Skeletal muscle satellite cell (primary cell): ENCODE data around the gene URI1.

Experiments used
- H3K27me3 ChIP-seq: 2 replicates; pipeline ENCODE4 v1.7.0; 2013; ENCODE audit warnings: low read length; ENCODE audit not compliant: control insufficient read depth, insufficient read depth
- H3K36me3 ChIP-seq: 2 replicates; pipeline ENCODE4 v1.7.0; 2013; ENCODE audit warnings: mild to moderate bottlenecking, control low read depth, low read length; ENCODE audit not compliant: insufficient read depth
- H3K4me1 ChIP-seq: 2 replicates; pipeline ENCODE4 v1.7.0; 2013; ENCODE audit warnings: low read length; ENCODE audit not compliant: control insufficient read depth, insufficient read depth
- H3K4me2 ChIP-seq: 2 replicates; pipeline ENCODE4 v1.7.0; 2013; ENCODE audit warnings: mild to moderate bottlenecking, low read length
- H3K4me3 ChIP-seq: 2 replicates; pipeline ENCODE4 v1.7.0; 2013; ENCODE audit warnings: low read length
- H3K9ac ChIP-seq: 2 replicates; pipeline ENCODE4 v1.7.0; 2013; ENCODE audit warnings: mild to moderate bottlenecking, low read depth, low read length, moderate library complexity
- H3K9me3 ChIP-seq: replicated peaks from 2 replicates; pipeline ENCODE4 v1.7.0; 2013; ENCODE audit warnings: mild to moderate bottlenecking, control low read depth, low read length

URI1 gene

DNA sequence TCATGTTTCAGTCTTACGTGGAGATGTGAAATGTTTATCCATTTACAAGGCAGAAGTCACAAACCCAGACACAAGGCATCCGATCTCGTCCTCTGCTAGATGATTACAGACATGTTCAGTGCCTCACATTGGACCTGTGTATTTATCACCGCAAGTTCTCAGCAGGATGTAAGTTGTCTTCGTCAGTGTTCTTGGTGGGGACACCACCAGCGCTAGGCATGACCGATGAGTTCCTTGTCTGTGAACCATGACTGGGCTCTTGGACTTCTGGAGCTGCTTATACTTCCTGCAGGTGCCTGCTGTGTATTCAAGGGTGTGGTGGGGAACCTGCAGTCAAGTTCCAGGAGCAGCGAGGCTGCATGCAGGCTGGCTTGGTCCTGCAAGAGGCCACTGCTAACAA, 105.4 kb downstream of the URI1 start:
- no peak overlapping the region for H3K4me2 ChIP-seq
- H3K9ac ChIP-seq, result no peak overlapping the region
- no peaks in the 10 kb centered on the region for H3K9me3 ChIP-seq
- H3K4me3 ChIP-seq, result no peak overlapping the region
- no peaks in the 10 kb centered on the region for H3K4me1 ChIP-seq
- H3K36me3 ChIP-seq, result no peaks in the 10 kb centered on the region
- H3K27me3 ChIP-seq, result no peaks in the 10 kb centered on the region

DNA sequence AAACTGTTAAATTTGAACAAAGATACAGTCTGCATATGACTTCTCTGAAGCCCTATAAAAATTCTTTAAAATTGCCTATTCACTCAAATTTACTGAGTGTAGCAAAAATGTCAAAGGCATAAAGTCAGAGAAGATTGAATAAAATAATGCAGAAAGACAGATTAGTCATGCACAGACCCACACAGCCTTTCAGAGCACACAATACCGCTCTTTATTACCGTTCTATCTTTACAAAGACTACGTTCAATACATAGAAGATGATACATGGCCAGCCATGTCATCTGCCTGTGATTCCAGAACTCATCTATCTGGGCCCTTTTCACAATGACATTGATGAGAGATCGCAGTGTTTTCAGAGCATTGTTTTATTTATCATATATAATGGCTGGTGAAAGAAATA, 107.2 kb downstream of the URI1 start:
- H3K27me3 ChIP-seq, result no peaks in the 10 kb centered on the region
- H3K9ac ChIP-seq, result no peak overlapping the region
- H3K4me2 ChIP-seq, result no peak overlapping the region
- no peak overlapping the region for H3K4me3 ChIP-seq
- no peaks in the 10 kb centered on the region for H3K36me3 ChIP-seq
- H3K4me1 ChIP-seq, result no peaks in the 10 kb centered on the region
- H3K9me3 ChIP-seq, result no peaks in the 10 kb centered on the region

DNA sequence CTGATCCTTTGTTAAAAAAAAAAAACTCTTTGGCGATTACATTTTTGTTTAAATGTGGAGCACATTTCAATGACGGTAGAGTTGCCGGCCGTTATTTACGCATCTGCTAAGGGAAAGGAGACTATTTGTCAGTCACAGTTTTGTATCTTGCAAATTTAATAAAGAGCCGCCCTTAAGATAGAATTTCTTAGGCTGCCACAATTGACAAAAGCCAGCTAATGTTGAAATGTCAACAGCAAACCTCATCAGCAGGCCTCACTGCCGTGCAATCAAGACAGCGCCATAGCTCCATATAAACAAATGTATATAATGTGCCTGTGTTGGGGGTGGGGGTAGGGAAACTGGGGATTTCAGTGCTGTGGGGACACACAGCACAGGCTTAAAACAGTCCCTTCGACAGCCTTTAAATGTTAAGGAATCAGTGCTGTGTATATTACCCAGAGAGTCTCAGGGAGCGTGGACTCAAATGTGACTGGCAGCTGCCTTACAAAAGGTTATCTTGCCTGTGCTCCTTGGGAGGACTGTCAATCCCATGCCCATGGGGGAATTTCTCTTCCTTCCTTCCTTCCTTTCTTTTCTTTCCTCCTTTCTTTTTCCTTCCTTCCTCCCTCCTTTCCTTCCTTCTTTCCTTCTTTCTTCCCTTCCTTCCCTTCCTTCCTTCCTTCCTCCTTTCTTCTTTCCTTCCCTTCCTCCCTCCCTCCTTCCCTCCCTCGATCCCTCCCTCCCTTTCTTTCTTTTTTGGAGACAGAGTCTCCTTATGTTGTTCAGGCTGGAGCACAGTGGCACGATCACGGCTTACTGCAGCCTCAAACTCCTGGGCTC, 108.0 kb downstream of the URI1 start:
- H3K36me3 ChIP-seq, result no peaks in the 10 kb centered on the region
- H3K4me2 ChIP-seq, result no peak overlapping the region
- H3K4me1 ChIP-seq, result no peaks in the 10 kb centered on the region
- H3K27me3 ChIP-seq, result no peaks in the 10 kb centered on the region
- no peak overlapping the region for H3K9ac ChIP-seq
- no peaks in the 10 kb centered on the region for H3K9me3 ChIP-seq
- H3K4me3 ChIP-seq, result no peak overlapping the region

DNA sequence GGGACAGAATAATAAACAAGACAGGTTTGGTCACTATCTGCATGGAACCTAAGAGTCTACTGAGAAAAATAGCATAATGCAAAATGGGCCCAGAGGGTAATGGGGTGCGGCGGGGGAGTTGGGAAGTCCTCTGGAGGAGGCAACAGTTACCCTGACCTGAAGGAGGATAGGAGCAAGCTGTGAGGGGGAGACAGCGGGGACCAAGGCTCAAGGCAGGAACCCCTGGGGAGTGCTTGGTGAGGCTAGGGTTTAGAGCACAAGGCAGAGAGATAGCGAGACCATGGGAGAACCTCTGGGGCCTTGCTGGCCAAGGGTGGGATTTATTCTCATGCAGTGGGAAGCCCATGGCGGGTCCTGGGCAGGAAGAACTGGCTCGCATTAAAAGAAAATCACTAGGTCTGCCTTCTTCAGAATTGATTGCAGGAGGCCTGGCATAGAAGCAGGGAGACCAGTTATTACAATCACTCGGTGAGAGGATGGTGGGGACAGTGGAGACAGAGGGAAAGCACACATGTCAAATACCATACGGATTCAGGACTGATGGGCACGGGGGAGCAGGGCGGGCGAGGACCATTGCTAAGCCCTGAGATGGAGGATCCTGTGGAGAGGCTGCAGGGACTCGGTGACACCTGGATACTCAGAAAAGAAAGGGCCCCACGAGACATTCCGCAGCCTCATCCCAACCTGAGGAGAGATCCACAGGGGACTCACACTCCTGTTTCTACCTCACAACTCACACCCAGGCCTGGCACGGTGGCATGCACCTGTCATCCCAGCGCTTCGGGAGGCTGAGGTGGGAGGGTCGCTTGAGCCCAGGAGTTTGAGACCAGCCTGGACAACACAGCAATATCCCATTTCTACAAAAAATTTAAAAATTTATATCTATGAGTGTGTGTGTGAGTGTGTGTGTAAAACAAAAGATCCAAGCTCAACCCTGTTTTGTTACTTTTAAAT, 110.4 kb downstream of the URI1 start:
- Histone ChIP-seq H3K9me3 (no peaks in the 10 kb centered on the region), H3K4me1 (no peaks in the 10 kb centered on the region), H3K36me3 (no peaks in the 10 kb centered on the region), H3K9ac (no peak overlapping the region), H3K4me2 (no peak overlapping the region), H3K4me3 (no peak overlapping the region), H3K27me3 (no peaks in the 10 kb centered on the region)

DNA sequence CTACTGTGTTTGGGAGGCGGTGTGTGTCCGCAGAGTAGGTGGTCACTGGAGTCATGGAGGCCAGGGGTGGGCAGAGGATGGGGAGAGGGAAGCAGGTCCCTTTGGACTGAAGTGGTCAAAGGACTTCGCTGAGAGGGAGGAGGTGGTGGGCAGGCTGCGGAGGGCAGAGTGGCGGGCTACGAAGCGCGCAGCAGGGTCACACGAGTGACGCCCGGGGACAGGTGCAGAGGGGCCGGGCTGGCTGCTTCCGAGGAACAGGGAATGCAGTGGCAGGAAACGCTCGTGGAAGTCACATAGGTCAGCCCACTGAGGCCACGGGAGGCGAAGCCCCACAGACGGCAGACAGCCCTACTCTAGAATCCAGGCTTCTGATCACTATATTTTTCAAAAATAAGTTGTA, 111.5 kb downstream of the URI1 start:
- no peaks in the 10 kb centered on the region for H3K4me1 ChIP-seq
- no peaks in the 10 kb centered on the region for H3K36me3 ChIP-seq
- no peak overlapping the region for H3K4me3 ChIP-seq
- H3K9ac ChIP-seq, result no peak overlapping the region
- H3K4me2 ChIP-seq, result no peak overlapping the region
- no peaks in the 10 kb centered on the region for H3K27me3 ChIP-seq
- H3K9me3 ChIP-seq, result no peaks in the 10 kb centered on the region

DNA sequence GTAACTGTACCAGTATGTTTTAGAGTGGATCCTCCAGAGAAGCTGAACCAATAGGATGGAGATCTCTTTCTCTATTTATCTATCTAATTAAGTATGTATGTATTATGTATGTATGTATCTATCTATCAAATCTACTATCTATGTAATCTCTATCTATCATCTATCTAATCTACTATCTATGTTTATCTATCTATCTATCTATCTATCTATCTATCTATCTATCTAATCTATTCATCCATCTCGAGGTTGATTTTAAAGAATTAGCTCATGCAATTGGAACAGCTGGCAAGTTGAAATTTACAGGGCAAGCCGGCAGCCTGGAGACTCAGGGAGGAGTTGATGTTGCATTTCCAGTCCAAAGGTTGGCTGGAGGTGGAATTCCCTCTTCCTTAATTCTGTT, 112.2 kb downstream of the URI1 start:
- no peaks in the 10 kb centered on the region for H3K36me3 ChIP-seq
- no peaks in the 10 kb centered on the region for H3K9me3 ChIP-seq
- H3K4me3 ChIP-seq, result no peak overlapping the region
- no peak overlapping the region for H3K9ac ChIP-seq
- no peak overlapping the region for H3K4me2 ChIP-seq
- no peaks in the 10 kb centered on the region for H3K4me1 ChIP-seq
- H3K27me3 ChIP-seq, result no peaks in the 10 kb centered on the region

DNA sequence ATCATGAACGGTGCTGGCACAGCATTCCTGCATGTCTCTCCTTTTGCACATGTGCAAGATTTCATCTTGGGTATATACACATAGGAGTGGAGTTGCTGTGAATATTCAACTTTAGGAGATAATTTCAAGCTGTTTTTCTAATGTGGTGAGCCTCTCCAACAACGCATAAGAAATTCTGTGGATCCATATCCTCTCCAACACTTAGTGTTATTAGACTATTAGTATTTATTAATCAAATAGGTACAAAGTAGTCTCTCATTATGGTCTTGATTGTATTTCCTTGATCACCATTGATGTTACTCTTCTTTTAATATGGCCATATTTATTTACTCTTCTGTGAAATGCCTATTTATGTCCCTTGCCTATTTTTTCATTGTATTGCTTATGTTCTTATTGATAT, 114.5 kb downstream of the URI1 start:
- Histone ChIP-seq H3K4me2 (no peak overlapping the region), H3K9me3 (no peaks in the 10 kb centered on the region), H3K9ac (no peak overlapping the region), H3K36me3 (no peaks in the 10 kb centered on the region), H3K4me3 (no peak overlapping the region), H3K27me3 (no peaks in the 10 kb centered on the region), H3K4me1 (no peaks in the 10 kb centered on the region)

DNA sequence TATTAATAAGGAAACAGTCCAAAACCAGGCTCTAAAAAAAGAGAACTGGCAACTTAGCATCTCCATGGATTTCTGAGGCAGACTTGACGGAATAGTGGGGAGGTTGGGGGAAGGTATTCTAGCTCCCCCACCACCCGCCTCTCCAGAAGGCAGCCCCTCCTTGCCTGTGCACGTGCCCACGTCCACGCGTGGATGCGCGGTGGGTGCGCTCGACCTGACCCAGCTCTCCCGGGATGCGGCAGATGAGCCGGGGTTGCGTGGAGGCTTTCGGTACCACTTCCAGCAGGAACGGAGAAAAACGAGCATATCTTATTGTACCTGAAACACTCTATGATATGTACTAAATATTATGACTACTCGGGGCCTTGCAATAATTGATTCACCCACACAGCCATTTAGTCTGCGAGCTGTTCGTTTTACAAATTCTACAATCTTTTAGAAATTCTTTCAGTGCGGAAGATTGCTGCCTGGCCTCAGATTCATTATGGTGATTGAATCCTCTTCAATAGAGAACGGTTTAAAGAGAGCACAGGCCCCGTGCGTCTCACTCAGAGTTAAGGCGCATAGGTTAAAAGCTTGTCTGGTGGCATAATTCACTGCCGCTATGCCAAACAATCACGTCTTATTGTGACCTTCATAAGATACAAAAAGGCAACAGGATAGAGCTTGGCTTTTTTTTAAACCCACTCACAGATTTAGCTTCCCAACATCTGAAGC, 117.9 kb downstream of the URI1 start:
- Histone ChIP-seq H3K27me3 (no peaks in the 10 kb centered on the region), H3K4me3 (no peak overlapping the region), H3K9ac (no peak overlapping the region), H3K36me3 (no peaks in the 10 kb centered on the region), H3K4me1 (no peaks in the 10 kb centered on the region), H3K9me3 (no peaks in the 10 kb centered on the region), H3K4me2 (no peak overlapping the region)

DNA sequence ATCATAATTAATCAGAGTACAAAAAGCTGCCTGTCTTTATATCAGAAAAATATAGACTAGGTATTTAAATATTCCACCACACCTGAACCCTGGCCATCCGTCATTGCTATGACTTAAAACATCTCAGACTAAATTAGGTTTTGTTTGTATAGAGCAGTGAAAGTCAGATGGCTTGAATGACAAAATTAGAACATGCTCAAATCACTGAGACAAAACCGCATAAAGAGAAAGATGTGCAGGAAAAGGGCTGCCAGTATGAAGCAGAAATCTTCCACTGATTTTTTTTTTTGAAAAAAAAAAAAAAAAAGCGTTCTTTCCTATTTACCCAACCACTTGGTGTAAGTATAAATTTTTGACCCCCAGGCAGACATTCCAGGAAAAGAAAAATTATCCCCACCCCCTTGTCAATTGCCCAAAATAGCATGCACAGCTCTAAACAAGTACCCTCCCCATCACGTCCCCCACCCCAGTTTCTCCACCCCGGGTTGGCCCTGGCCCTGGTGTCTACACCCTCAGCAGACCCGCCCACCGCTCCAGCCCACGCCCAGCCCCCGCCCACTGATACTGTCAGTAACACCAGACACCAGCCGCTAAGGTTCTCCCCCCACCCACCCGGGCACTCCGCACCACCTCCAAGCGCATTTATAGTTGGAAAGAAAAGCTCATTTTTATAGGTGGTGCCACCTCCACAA, 118.6 kb downstream of the URI1 start:
- Histone ChIP-seq H3K4me2 (no peak overlapping the region), H3K4me1 (no peaks in the 10 kb centered on the region), H3K27me3 (no peaks in the 10 kb centered on the region), H3K9me3 (no peaks in the 10 kb centered on the region), H3K4me3 (no peak overlapping the region), H3K9ac (no peak overlapping the region), H3K36me3 (no peaks in the 10 kb centered on the region)

DNA sequence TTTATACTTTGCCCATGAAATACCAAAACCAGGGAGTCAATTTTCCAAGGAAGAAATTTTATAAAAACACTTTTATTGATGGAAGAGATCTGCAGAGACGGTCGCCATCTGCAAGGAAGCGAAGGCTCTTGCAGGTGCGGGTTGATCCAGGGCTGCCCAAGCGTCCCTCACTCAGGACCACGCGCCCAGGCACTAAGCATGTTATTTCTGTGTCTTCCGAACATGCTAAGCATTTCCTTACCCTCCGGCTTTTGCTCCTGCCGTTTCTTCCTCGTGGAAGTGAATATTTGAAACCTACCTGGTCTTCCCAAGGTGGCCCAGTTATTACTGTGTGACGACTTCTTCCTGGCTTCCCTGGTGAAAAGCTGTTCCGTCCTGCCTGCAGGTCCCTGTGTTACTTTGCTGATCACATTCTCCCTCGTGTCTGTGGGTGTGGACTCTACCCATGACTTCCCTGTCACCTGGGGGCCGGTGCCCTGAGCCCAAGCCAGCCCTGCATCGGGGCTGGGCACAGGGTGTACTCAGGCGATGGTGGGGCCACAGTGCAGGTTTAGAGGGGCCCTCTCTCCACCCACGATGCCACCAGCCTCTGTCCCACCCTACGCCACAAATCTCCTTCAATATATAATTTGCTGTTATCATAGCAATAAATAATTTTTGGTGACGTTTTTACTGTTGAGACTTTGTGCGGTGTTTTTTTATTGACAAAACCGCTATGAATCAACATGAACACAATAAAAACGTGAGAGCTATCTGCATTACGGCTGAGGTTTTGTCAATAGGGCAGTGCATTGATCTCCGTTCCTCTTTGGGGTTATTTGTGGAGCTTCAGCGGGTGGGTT, 119.4 kb downstream of the URI1 start:
- no peaks in the 10 kb centered on the region for H3K27me3 ChIP-seq
- no peak overlapping the region for H3K4me2 ChIP-seq
- H3K36me3 ChIP-seq, result no peaks in the 10 kb centered on the region
- no peak overlapping the region for H3K4me3 ChIP-seq
- no peaks in the 10 kb centered on the region for H3K9me3 ChIP-seq
- H3K9ac ChIP-seq, result no peak overlapping the region
- H3K4me1 ChIP-seq, result no peaks in the 10 kb centered on the region
